H9 (cell line): ENCODE measurements around the gene GNA12. TPM values are rescaled to one million over a fixed set of nuclear protein-coding genes. Genes with fewer than 3 reads are reported as not detected.

Experiments used
- DNase-seq: peaks from one replicate; pipeline ENCODE4 v3.0.0-alpha.2; 2017
- H2AFZ ChIP-seq: one replicate; pipeline ENCODE4 v1.6.1; 2013; ENCODE audit warnings: mild to moderate bottlenecking, low read length, control low read depth, moderate library complexity
- H2AK5ac ChIP-seq: 2 replicates; pipeline ENCODE4 v1.6.1; 2013; ENCODE audit warnings: low read length, control low read depth, mixed read lengths; ENCODE audit not compliant: insufficient read length
- H2BK120ac ChIP-seq: one replicate; pipeline ENCODE4 v1.6.1; 2013; ENCODE audit warnings: low read depth, mild to moderate bottlenecking, low read length, control low read depth, inconsistent platforms; ENCODE audit not compliant: poor library complexity, severe bottlenecking
- H2BK12ac ChIP-seq: 2 replicates; pipeline ENCODE4 v1.6.1; 2013; ENCODE audit warnings: low read length, control low read depth, mixed read lengths, low read depth; ENCODE audit not compliant: insufficient read length
- H2BK15ac ChIP-seq: 2 replicates; pipeline ENCODE4 v1.6.1; 2013; ENCODE audit warnings: low read depth, low read length, control low read depth
- H2BK20ac ChIP-seq: one replicate; pipeline ENCODE4 v1.6.1; 2013; ENCODE audit warnings: low read depth, mild to moderate bottlenecking, low read length, control low read depth, inconsistent platforms; ENCODE audit not compliant: poor library complexity, severe bottlenecking
- H2BK5ac ChIP-seq: 2 replicates; pipeline ENCODE4 v1.6.1; 2013; ENCODE audit warnings: low read length, control low read depth, mixed read lengths; ENCODE audit not compliant: insufficient read length
- H3K14ac ChIP-seq: 2 replicates; pipeline ENCODE4 v1.6.1; 2013; ENCODE audit warnings: low read length, control low read depth; ENCODE audit not compliant: insufficient read depth
- H3K18ac ChIP-seq: 2 replicates; pipeline ENCODE4 v1.6.1; 2013; ENCODE audit warnings: low read depth, mild to moderate bottlenecking, mixed read lengths, low read length, control low read depth; ENCODE audit not compliant: insufficient read length
- H3K23ac ChIP-seq: 2 replicates; pipeline ENCODE4 v1.6.1; 2013; ENCODE audit warnings: low read length, control low read depth, mixed read lengths, low read depth; ENCODE audit not compliant: insufficient read length
- H3K23me2 ChIP-seq: 2 replicates; pipeline ENCODE4 v1.6.1; 2013; ENCODE audit warnings: low read depth, mild to moderate bottlenecking, mixed read lengths, low read length, control low read depth; ENCODE audit not compliant: insufficient read length, poor library complexity, severe bottlenecking
- H3K27ac ChIP-seq: 2 replicates; pipeline ENCODE4 v1.5.1; 2013; ENCODE audit warnings: low read length, control low read depth, mixed read lengths, low read depth; ENCODE audit not compliant: insufficient read length
- H3K27me3 ChIP-seq: 2 replicates; pipeline ENCODE4 v1.6.1; 2013; ENCODE audit warnings: low read length, control low read depth, inconsistent platforms; ENCODE audit not compliant: insufficient read depth
- H3K4ac ChIP-seq: 2 replicates; pipeline ENCODE4 v1.6.1; 2013; ENCODE audit warnings: low read depth, mild to moderate bottlenecking, control low read depth, inconsistent platforms, low read length, moderate library complexity
- H3K4me1 ChIP-seq: 2 replicates; pipeline ENCODE4 v1.6.1; 2013; ENCODE audit warnings: low read length, control low read depth, inconsistent platforms; ENCODE audit not compliant: insufficient read depth
- H3K4me2 ChIP-seq: 2 replicates; pipeline ENCODE4 v1.6.1; 2013; ENCODE audit warnings: low read length, control low read depth, mixed read lengths; ENCODE audit not compliant: insufficient read length, insufficient read depth
- H3K56ac ChIP-seq: 2 replicates; pipeline ENCODE4 v1.6.1; 2013; ENCODE audit warnings: low read depth, mild to moderate bottlenecking, mixed read lengths, low read length, control low read depth; ENCODE audit not compliant: insufficient read length
- H3K79me1 ChIP-seq: 2 replicates; pipeline ENCODE4 v1.6.1; 2013; ENCODE audit warnings: low read depth, mild to moderate bottlenecking, moderate library complexity, low read length, control low read depth, inconsistent platforms; ENCODE audit not compliant: insufficient read depth, poor library complexity, severe bottlenecking
- H3K79me2 ChIP-seq: 2 replicates; pipeline ENCODE4 v1.6.1; 2013; ENCODE audit warnings: low read length, control low read depth, inconsistent platforms; ENCODE audit not compliant: insufficient read depth
- H3K9ac ChIP-seq: 2 replicates; pipeline ENCODE4 v1.6.1; 2013; ENCODE audit warnings: low read length, control low read depth, mixed read lengths; ENCODE audit not compliant: insufficient read length; ENCODE audit errors: extremely low read depth
- H3K9me3 ChIP-seq: one replicate; pipeline ENCODE4 v1.6.1; 2013; ENCODE audit warnings: low read depth, low read length, inconsistent platforms; ENCODE audit not compliant: control insufficient read depth
- H3T11ph ChIP-seq: one replicate; pipeline ENCODE4 v1.6.1; 2013; ENCODE audit warnings: mild to moderate bottlenecking, low read length, control low read depth, inconsistent platforms
- H4K20me1 ChIP-seq: one replicate; pipeline ENCODE4 v1.6.1; 2013; ENCODE audit not compliant: control insufficient read depth, insufficient read length, insufficient read depth
- H4K5ac ChIP-seq: 2 replicates; pipeline ENCODE4 v1.6.1; 2013; ENCODE audit warnings: low read depth, mild to moderate bottlenecking, mixed read lengths, low read length, control low read depth; ENCODE audit not compliant: insufficient read length
- H4K8ac ChIP-seq: replicated peaks from 2 replicates; pipeline ENCODE4 v1.6.1; 2013; ENCODE audit warnings: low read length, control low read depth, mixed read lengths, low read depth; ENCODE audit not compliant: insufficient read length
- H4K91ac ChIP-seq: 2 replicates; pipeline ENCODE4 v1.6.1; 2013; ENCODE audit warnings: low read depth, mild to moderate bottlenecking, moderate library complexity, mixed read lengths, low read length, control low read depth; ENCODE audit not compliant: insufficient read length
- H3K27ac Mint-ChIP-seq, 3 experiments: 2 replicates in 2 of 3; 3 replicates in 1 of 3; pipeline ENCODE4 v1.8.0; 2020 to 2021; ENCODE audit warnings: mixed read lengths in 3 of 3, mild to moderate bottlenecking in 1 of 3, moderate library complexity in 1 of 3
- H3K27me3 Mint-ChIP-seq: 2 replicates; pipeline ENCODE4 v1.8.0; 2021; ENCODE audit warnings: low read depth, mild to moderate bottlenecking, moderate library complexity, mixed read lengths
- H3K36me3 Mint-ChIP-seq, 3 experiments: 2 replicates in 2 of 3; 3 replicates in 1 of 3; pipeline ENCODE4 v1.8.0; 2020 to 2021; ENCODE audit warnings: low read depth in 3 of 3, mixed read lengths in 3 of 3; ENCODE audit not compliant: insufficient read depth in 1 of 3
- H3K4me1 Mint-ChIP-seq, 2 experiments: 2 replicates each; pipeline ENCODE4 v1.8.0; 2020; ENCODE audit warnings: mixed read lengths in 2 of 2
- H3K4me3 Mint-ChIP-seq, 2 experiments: 2 replicates in 1 of 2; 3 replicates in 1 of 2; pipeline ENCODE4 v1.8.0; 2020 to 2021; ENCODE audit warnings: mild to moderate bottlenecking in 2 of 2, mixed read lengths in 2 of 2, moderate library complexity in 1 of 2
- H3K9me3 Mint-ChIP-seq, 2 experiments: 2 replicates in 1 of 2; 3 replicates in 1 of 2; pipeline ENCODE4 v1.8.0; 2020; ENCODE audit warnings: mild to moderate bottlenecking in 2 of 2, mixed read lengths in 2 of 2, moderate library complexity in 1 of 2
- CTCF ChIP-seq: fragments of 200-600 bp; sonication (generic); conservative IDR thresholded peaks from 3 replicates; pipeline ENCODE4 v1.8.0; 2021; ENCODE audit warnings: antibody characterized with exemption, mild to moderate bottlenecking
- WGBS: extraction: QIAGEN DNeasy Blood & Tissue Kit; methylation state at CpG from one replicate; pipeline ENCODE4 v1.1.7; 2013; ENCODE audit warnings: missing lambda C conversion rate, low lambda C conversion rate, mixed read lengths; ENCODE audit not compliant: insufficient read length; ENCODE audit errors: extremely low coverage; 5-methylcytosine and 5-hydroxymethylcytosine counted together
- total RNA-seq: library from RNA; stranded (reverse); gene quantifications from 2 replicates; pipeline ENCODE4 v1.2.1, GENCODE V29; 2021

The GNA12 gene
- total RNA-seq, 1 experiment from 2014 or later: 60.2 TPM

DNA sequence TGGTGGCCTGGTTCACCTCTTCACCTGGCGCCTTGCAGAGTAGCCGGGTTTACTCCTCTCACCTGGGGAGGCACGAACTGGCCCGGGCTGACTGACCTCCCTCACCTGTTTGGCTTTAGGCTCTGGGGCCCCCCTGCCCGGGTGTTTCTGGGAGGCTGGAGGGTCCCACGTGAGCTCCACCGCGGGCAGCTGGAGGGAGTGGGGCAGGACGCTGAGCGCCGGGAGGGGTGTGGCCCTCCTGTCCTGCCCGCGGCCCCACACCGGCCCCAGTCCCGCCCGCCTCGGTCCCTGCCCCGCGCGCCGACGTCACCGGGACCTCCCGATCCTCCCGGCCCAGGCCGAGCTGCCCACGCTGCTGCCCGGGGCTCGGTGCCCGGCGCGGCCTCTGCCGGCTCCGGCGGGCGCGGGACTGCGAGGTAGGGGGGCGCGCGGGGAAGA, 156.2 kb downstream of the GNA12 start, which contains the start of gene AMZ1:
Gene AMZ1, plus strand, starts transcription at position 322 of the 438 bp plus-strand sequence. CDS start 12,250 bp downstream, outside the sequence.
- no peak within 1 kb of the TSS for H2BK20ac ChIP-seq
- Mint-ChIP-seq H3K4me1 (peaks cover 5 to 8% of the 10 kb centered on the region in 2 experiments), H3K27me3 (peaks cover 57% of the 10 kb centered on the region), H3K27ac (no peak within 1 kb of the TSS; a peak in 1 of 7 replicates), H3K4me3 (peak within 1 kb of the TSS; percentile 53 to 75), H3K9me3 (peaks cover 0 to 5% of the 10 kb centered on the region in 2 experiments; a peak in 2 of 5 replicates), H3K36me3 (no peaks in the 10 kb centered on the region; a peak in 1 of 7 replicates)
- no peaks in the 10 kb centered on the region for H3K4me1 ChIP-seq
- H3K9me3 ChIP-seq: no peaks in the 10 kb centered on the region
- H3K18ac ChIP-seq: no peak within 1 kb of the TSS
- H3K79me1 ChIP-seq: no peaks in the 10 kb centered on the region
- no peak within 1 kb of the TSS for H3K23ac ChIP-seq
- H3K4me2 ChIP-seq: peak within 1 kb of the TSS; percentile 54
- no peak within 1 kb of the TSS for H3K9ac ChIP-seq
- no peak within 1 kb of the TSS for H2BK12ac ChIP-seq
- H4K8ac ChIP-seq: no peak within 1 kb of the TSS
- no peak within 1 kb of the TSS for H3T11ph ChIP-seq
- no peak for TF ChIP-seq CTCF
- H4K5ac ChIP-seq: no peak within 1 kb of the TSS
- H2BK15ac ChIP-seq: no peak within 1 kb of the TSS
- DNase-seq: no peak
- no peak within 1 kb of the TSS for H4K91ac ChIP-seq
- H2AK5ac ChIP-seq: no peak within 1 kb of the TSS
- WGBS: no CpG with 5 or more reads among the region's 41 CpGs
- no peak within 1 kb of the TSS for H3K56ac ChIP-seq
- H2BK120ac ChIP-seq: no peak within 1 kb of the TSS
- no peak within 1 kb of the TSS for H2BK5ac ChIP-seq
- H3K27me3 ChIP-seq: peaks cover 12% of the 10 kb centered on the region; the same call in 1 of the 2 replicates
- no peaks in the 10 kb centered on the region for H3K79me2 ChIP-seq
- H3K4ac ChIP-seq: no peak within 1 kb of the TSS
- H3K14ac ChIP-seq: peak within 1 kb of the TSS; percentile 84
- H3K23me2 ChIP-seq: peaks cover 11% of the 10 kb centered on the region
- H4K20me1 ChIP-seq: no peaks in the 10 kb centered on the region
- no peak within 1 kb of the TSS for H3K27ac ChIP-seq
- no peak within 1 kb of the TSS for H2AFZ ChIP-seq
